GM18526 (cell line): Measurements from ENCODE around the gene SAMD3.

Source experiments
- POLR2A ChIP-seq: IDR thresholded peaks from 3 replicates; pipeline ENCODE4 v1.6.1; 2011; ENCODE audit not compliant: insufficient read length; ENCODE audit errors: extremely low read depth

SAMD3 gene

DNA sequence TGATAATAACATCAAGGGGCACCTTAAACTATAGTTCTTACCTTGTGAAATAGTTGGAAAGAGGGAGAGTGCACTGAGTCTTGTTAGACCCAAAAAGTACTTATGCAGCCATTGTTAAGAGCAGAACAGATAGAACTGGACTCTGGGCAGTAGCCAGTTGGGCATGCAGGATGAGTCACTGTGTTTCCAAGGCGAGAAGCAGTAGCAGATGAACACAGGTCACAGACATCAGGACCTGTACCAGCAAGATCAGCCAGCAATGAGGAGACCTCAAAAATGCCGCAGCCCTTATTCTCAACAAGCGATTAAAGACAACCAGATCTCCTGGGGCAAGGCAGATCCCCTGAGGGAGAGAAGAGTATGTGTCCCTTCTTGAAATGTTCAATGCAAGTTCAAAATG, 79.0 kb downstream of the SAMD3 start:
- no peak for TF ChIP-seq POLR2A

DNA sequence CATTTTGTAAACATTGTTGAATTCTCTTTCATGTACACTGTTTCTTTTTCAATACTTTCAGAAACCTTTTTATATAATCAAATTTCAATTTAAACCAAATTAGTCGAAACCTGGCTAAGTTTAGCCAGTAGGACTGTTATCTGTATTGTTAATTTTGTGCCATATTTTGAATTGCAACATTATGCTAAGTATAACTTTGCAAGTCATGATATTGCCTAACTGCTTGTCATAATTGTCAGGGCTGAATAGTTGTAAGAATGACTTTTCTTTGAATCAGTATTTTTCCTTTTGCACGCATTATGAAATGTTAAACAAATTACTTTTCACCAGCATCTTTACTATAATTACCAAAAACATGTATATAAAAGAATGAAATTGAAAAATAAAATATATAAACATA, 82.7 kb downstream of the SAMD3 start:
- no peak for TF ChIP-seq POLR2A

DNA sequence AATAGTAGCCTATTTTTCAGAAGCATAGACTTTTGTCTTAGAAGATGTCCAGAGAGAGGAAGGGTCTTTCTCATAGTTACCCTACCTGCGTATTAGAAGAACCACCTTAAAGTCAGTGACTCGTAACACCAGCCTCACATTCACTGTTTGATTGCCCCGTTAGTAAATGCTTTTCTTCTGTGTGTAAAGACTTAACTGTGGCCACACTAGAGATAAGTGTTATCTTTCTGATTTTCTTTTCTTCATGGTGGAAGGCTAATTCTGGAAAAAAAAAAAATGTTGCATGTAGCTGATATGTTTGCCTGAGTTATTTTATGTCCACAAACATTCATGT, 83.9 kb downstream of the SAMD3 start:
- no peak for TF ChIP-seq POLR2A

DNA sequence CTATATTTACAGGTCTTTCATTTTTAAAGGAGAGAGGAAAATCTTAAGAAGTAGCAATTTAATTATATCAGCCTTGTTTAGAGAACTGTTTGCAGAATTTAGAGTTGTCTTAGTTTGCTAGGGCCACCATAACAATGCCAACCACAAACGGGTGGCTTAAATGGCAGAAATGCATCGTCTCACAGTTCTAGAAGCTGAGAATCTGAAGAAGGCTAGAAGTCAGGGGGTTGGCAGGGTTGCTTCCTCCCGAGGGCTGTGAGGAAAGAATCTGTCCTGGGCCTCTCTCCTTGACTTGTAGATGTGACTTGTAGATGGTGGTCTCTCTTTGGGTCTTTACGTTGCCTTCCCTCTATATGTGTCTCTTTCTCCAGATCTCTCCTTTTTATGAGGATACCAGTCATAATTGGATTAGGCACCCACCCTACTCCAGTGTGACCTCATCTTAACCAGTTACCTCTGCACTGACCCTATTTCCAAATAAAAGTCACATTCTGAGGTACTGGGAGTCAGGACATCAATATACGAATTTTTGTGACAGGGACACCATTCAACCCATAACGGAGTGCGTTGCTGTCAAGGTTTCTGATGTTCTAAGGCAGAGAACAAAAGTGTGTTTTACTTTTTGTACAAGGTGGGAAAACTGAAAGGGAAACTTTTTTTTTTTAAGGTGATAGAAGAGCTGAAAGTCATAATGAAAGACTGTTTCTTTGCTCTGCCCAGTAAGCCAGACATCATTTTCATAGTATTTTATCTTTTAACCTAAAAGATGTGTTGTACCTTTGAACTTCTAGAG, 84.4 kb downstream of the SAMD3 start:
- no peak for TF ChIP-seq POLR2A

- TF ChIP-seq POLR2A = no peak
Observed at GRCh38 chr6:130136798-130137197, 86.0 kb downstream of the SAMD3 start.

DNA sequence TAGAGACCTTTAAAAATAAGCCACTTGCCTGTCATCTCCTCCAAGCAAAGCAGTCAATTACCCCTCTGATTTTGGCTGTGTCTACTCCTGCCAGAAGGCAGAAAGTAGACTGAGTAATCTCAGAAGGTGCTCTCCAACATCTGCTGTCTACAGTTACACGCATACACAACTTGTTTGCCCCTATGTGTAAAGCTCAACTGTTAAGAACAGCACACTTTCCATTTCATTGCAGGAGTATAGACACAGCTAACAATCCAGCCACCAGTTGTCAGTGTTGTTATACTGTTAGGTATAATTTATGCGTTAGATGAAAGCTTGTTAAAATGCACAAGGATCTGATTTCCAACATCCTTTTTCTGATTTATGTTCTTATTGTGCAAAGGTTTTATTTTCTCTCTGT, 88.2 kb downstream of the SAMD3 start:
- TF ChIP-seq POLR2A = no peak

DNA sequence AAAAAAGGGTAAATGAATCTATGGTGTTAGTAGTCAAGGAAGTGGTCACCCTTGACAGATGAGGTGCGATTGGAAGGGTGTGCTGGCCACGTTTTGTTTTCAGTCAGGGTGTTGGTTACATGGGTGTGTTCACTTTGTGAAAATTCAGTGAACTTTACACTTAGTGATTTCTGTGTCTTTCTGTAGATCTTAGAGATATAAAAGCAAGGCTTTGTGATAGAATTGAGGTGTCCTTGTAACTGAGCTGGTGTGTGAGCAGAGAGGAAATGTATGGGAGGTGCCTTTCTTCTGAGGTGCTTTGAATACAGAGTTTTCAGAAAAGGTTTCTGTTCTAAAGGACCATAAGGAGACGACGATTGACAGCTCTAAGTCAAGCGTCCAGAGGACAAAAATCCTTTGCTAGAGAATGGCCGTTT, 90.5 kb downstream of the SAMD3 start:
- TF ChIP-seq POLR2A = no peak

GRCh38 chr6:130129762-130130246, 92.9 kb downstream of the SAMD3 start:
- TF ChIP-seq POLR2A = no peak

DNA sequence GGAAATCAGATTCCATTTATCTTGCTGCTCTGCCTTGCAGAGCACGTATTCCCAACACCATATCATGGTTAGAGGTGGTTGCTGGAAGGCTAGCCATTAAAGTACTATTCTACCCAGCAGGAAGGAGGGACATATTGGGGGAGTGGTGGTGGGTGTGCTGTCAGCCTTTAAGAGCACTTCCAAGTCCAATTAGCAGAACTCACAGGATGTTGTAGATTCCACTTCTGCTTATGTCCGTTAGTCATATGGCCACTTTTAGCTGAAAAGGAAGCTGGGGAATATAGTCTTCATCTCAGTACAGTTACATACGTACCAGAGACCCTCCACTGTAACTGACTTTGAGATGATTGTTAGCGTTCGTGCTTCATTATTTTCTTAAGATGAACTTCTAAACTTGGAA, 94.4 kb downstream of the SAMD3 start:
- TF ChIP-seq POLR2A = no peak

GRCh38 chr6:130127195-130127594, 95.6 kb downstream of the SAMD3 start:
- no peak for TF ChIP-seq POLR2A

DNA sequence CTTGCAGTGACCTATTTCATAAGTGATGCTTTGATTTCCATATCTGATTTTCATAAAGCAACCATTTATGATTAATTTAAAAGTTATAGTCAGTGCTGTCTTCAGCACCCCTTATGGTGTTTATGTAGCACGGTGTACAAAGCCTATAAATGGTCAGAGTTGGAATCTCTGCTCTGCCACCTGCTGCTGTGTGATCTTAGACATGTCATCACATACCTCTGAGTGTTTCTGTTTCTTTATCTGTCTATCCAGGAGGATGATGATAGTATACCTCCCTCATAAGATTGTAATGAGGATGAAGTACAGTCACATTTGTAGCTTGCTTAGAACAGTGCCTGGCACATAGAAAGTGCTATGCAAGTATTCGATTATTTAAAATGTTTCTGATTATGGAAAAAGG, 100.5 kb downstream of the SAMD3 start:
- TF ChIP-seq POLR2A = no peak

DNA sequence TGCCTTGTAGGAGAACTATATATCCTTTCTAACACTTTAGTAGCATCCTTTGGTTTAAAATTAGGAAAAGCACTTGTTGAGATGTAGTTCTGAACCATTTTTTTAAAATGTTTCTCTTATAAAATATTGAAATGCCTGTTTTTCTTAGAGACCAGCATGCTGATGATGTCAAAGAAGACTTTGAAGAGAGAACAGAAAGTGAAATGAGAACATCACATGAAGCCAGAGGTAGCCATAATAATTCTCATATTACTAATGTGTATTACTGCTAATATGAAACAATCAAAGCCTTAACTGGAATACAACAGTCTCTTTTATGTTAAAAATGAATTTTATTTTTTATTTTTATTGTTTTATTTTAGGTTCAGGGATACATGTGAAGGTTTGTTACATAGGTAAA, 102.0 kb downstream of the SAMD3 start:
- no peak for TF ChIP-seq POLR2A

DNA sequence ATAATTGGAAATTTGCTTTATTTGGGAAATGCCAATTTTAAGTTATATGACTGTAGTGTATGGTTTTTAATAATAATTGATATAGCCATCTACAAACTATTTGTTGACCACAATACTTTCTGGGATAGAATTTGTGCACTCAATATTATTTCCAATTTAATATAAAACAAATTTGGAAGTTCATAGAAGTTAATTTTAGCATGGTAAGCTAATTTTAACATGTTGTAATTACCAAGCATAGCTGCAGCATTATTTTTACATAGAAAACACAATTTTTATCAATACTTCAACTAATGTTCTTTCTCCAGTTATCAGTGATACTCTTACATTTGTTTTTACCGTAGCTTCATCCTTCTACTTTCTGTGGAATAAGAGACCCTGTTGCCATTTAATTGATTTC, 103.5 kb downstream of the SAMD3 start:
- no peak for TF ChIP-seq POLR2A

DNA sequence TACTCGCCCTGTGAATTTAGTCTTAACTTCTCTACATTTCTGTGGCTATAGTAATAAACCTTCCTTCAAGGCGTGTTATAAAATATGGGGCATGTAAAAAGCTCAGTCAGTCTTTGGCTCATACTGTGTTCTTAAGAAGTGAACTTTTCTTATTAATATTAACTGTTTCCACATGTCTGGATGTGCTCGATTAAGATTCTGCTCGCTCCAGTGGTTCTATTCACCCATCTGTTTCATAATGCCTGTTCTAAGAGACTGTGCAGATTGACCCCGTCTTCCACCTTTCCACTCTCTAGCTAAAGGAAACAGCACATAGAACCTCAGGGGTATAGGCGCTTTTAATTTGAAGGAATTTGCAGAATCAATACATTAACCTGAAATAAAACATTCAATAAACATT, 104.5 kb downstream of the SAMD3 start:
- no peak for TF ChIP-seq POLR2A

GRCh38 chr6:130116273-130116672, 106.5 kb downstream of the SAMD3 start:
- TF ChIP-seq POLR2A = no peak

DNA sequence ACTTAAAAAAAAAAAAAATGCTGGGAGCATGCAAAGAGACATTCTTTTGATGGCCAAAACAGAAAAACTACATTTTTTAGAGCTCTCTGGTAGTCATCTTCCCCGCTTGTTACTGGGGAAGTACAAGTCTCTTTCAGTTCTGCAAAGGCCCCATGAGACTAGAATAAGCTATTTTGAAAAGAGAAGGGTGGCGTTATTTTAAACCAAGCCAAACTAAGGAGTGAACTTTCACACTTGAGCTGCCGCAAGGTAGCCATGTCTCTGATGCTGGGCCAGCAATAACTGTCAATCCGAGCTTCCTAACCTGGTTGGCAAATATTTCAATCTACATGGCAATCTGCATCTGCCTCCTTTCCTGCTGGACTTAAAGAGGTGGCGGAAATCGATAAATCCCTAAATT, 107.7 kb downstream of the SAMD3 start:
- TF ChIP-seq POLR2A = no peak

GRCh38 chr6:130113201-130113710, 109.5 kb downstream of the SAMD3 start:
- TF ChIP-seq POLR2A = no peak
